HG02938 (cell line): Measurements from ENCODE around the gene PTPN7.

Source experiments
- ATAC-seq: cut with Tn5 transposase; IDR thresholded peaks from one replicate; pipeline ENCODE4 v1.9.1; 2021; ENCODE audit warnings: mild to moderate bottlenecking, moderate library complexity; ENCODE audit not compliant: unreplicated experiment

The PTPN7 gene

DNA sequence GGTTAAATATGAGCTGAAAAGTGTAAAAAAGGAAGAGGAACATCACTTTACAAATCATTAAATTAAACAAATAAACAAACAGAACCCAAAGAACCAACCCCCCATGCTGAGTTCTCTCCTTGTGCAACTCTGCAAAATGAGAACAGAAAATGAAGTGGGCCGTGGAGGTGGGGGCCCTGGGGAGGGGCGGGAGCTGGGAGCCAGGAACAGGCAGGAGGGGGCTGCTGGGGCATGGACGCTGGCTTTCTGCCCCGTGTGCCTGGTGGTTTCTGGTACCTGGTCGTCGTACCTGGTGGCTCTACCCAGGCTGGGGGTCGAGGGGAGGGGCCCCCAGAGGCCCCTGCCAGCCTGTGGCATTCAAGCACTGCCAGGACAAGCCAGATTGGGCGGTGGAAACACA is 26.9 kb downstream of the PTPN7 start:
- ATAC-seq: no peak

DNA sequence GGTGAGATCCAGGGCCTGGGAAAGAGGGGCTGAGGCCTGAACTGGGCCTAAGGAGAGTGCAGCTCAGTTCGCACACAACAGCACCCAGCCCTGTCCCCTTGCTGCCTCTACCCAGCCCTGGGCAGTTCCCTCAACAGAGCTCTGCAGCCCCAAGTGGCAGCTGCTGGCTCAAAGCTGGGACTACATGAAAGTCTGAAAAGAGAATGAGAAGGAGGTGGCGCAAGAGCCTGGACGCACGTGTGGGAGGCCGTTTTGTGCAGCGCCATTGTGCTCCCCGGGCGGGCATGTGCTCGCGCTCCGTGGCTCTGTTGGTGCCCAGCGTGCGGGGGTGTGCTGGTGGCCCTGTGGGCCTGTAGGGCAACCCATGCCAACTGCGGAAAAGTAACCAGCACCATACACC is 27.4 kb downstream of the PTPN7 start:
- no peak for ATAC-seq

DNA sequence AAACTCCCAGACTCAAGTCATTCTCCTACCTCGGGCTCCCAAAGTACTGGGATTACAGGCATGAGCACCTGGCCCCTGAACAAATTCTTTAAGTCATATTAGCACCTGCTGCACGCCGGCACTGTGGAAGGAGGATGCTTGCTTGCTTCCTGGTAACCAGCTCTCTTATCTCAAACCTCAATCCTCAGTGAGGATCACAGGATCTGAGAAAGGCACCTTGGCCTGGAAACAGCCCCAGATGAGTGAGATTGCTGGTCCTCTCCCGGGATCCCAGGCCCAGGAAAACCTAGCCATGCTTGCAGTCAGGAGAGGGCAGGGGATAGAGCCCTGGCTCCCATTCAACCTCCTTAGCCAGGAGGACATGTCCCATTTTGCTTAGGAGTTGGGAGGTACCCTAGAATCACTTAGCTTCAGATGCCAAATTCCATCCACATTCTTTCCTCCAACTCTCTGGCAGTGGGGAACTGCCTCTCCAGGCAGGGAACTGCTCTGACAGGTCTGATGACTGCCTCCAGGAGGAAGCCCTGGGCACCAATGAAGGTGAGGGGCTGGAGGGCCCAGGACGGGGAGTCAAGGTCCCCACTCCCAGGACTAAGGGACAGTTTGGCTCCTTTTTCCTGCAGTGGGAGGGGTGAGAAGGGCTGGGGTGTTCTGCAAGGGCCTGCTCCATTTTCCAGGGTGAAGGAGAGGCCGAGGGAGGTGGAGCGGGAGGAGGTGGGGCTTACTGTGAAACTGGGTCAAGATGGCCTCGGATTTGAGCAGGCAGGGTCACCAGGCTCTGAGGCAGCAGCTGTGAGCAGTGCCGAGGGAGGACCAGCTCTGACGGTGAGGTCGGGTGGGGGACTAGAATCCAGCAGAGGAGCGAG is 28.2 kb downstream of the PTPN7 start:
- no peak for ATAC-seq

GRCh38 chr1:202130816-202131522 is 29.4 kb downstream of the PTPN7 start:
- ATAC-seq: no peak

DNA sequence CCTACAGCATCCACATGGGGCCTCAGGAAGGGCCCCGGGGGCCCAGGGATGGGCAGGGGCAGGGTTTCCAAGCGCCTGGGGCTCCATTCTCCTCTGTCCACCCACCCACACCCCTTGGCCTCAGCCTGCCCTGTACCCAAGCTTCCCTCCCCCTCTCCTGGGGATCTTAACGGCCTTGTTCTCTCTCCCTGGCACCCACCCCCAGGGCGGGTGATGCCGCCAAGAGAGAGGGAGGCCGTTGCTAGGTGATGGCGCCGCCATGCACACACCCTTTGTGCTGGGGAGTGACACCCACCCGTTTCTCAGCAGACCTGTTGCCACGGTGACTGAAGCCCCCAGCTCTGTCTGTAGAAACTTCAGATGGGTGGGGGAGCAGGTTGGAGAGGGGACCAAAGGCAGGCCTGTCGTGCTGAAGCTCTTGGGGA is 30.1 kb downstream of the PTPN7 start:
- no peak for ATAC-seq

DNA sequence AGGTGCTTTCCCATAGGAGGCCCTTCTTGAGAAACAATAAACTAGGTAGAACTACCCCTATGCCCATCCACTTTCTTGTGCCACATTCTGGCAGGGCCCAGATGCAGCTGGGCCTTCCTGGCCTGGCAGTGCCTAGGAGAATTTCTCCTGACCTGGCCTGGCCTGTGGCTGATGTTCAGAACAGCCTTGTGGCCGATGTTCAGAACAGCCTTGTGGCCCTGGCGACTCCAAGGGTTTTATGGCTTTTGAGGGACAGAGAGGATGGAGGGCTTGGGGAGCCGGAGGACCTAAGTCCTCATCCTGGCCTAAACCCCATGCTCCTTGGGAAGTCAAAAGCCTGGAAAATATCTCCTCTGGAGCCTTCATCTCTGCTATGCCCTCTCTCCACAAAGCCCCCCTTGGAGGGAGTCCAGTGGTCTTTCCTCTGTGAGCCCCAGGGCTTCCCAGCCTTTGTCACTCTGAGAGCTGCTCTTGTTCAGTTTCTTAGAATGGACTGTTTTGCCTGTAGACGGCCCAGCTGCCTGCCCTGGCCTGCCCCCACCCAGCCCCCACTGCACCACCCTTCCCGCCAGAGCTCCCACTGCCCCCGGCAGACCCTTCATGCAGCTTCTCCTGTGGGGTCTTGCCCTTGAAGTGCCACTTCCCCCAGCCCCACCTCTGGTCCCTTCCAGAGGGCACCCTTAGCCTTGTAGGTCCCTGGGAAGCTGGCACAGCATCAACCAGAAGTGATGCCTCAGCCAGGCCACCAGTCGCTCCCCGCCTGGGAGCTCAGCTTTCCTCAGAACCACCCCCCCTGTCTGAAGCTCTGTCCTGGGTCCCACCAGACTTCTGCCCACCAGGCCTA is 30.7 kb downstream of the PTPN7 start:
- ATAC-seq: no peak

- ATAC-seq: no peak
Measured at GRCh38 chr1:202127836-202128622, 32.4 kb downstream of the PTPN7 start.

DNA sequence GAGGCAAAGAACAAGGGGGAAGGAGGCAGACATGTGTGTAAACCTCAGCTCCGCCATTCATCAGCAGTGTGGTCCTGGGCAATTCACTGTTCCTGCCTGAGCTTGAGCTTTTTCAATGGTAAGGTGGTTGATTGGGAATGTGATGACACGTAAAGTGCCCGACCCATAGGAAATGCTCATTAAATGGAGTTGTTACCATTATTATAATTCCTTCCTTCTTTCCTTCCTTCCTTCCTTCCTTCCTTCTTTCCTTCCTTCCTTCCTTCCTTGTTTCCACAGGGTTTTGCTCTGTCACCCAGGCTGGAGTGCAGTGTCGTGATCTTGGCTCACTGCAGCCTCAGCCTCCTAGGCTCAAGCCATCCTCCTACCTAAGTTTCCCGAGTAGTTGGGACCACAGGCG is 33.3 kb downstream of the PTPN7 start:
- no peak for ATAC-seq

- ATAC-seq: no peak
Measured at GRCh38 chr1:202126426-202126825, 34.0 kb downstream of the PTPN7 start.

GRCh38 chr1:202125611-202126010 is 34.8 kb downstream of the PTPN7 start:
- ATAC-seq: no peak

DNA sequence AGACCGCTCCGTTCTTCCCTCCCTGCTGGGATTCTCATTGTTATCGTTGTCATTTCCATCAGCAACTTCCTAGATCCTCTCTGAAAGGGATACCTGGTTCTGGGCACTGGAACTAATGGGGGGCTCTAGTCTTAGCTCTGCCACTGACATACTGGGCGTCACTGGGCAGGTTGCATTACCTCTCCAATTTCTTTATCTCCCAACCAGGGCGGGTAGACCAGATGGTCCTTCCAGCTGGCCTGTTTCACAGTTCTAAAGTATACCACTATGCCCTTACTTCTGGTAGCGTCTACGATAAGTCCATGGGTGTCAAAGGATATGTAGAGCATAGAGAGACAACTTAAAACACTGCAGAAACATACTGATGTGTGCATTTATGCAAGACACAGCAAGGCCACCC is 36.3 kb downstream of the PTPN7 start:
- ATAC-seq: no peak

GRCh38 chr1:202123336-202123813 is 37.0 kb downstream of the PTPN7 start:
- ATAC-seq: no peak

DNA sequence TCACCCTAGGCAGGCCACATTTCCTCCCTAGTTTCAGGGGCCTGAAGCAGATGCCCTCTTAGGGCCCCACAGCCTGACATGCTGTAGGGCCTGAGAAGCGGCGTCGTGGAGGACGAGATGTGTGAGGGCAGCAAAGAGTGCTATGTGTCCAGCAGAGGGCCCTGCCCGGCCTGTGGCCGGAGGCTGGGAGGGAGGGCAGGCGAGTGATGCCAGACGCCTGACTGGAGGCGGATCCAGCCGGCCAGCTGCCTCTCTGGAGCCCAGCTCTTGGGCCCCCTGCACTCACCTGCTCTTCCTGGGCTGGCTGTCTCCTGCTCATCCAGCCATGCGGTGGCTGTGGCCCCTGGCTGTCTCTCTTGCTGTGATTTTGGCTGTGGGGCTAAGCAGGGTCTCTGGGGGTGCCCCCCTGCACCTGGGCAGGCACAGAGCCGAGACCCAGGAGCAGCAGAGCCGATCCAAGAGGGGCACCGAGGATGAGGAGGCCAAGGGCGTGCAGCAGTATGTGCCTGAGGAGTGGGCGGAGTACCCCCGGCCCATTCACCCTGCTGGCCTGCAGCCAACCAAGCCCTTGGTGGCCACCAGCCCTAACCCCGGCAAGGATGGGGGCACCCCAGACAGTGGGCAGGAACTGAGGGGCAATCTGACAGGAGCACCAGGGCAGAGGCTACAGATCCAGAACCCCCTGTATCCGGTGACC is 37.6 kb downstream of the PTPN7 start, which contains the start of gene GPR37L1:
Gene GPR37L1 (plus strand): TSS at position 279 of the 697 bp plus-strand sequence. CDS start 47 bp downstream, at position 326.
- ATAC-seq: no peak

- ATAC-seq: no peak
Measured at GRCh38 chr1:202121006-202121405, 39.4 kb downstream of the PTPN7 start.

DNA sequence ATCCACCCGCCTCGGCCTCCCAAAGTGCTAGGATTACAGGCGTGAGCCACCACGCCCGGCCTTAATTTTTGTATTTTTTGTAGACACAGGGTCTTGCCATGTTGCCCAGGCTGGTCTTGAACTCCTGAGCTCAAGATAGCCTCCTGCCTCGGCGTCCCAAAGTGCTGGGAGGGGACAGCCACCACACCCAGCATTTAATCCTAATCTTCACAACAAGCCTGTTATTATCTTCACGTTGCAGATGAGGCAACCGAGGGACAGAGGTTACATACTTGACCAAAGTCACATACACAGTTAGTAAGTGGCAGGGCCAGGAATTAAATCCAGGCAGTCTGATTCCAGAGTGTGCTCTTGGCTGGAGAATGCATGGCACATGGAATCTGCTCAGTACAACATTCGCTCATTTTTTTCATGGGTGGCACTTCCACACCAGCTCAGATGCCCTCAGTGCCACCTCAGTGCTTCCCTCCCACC is 42.5 kb downstream of the PTPN7 start:
- ATAC-seq: no peak

DNA sequence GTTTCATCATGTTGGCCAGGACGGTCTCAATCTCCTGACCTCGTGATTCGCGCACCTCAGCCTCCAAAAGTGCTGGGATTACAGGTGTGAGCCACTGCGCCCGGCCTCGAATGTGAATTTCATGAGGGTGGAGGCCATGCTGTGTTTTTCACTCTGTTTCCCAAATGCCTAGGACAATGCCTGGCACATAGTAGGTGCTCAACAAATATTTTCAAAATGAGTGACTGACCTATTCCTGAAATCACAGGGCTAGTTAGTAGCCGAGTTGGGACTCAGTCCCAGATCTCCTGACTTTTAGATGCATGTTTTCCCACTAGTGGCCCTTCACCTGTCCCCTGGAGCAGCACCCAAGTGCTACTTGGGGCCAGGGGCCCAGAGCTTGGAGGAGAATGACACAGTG is 44.1 kb downstream of the PTPN7 start:
- no peak for ATAC-seq

- no peak for ATAC-seq
Measured at GRCh38 chr1:202113690-202114300, 46.6 kb downstream of the PTPN7 start.

DNA sequence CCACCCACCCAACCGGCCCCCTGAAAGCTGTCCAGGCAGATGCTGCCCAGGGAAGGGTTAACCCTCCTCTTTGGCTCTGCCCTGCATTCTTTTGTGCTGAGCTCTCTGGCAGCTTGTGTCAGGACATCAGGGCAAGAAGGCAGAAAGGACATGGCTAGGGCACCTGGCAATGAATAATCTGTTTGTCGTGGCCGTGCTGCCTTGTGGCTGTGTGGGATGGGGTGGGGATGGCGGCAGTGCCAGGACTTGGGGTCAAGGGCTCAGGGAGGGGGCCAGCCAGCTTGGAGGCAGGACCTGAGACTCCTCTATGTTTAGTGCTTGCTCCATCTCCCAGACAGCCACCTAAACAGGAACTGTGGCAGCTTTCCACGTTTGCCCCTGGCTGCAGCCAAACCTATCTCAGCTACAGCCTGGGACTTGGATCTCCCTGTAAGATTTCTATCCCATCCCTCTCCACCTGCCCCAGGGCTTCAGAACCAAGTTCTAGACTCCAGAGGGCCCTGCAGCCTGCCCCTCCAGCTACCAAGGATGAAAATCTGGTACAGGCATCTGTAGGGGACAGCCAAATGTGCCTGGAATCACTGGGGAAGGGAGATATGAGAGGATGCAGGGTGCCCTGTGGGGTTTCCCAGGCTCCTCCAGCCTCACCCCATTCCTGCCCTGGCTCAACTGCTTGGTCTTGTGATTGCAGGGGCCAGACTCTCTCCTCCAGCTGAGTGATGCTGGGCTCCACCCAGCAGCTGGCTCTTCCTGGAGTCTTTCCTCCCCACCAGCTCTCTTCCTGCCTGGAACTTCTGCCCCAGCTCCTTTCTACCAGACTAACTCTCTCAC is 47.3 kb downstream of the PTPN7 start:
- ATAC-seq: no peak
